Measurements from ENCODE around the gene ADAMTS18. TPM values are rescaled to one million over a fixed set of nuclear protein-coding genes. Genes with fewer than 3 reads are reported as not detected.

Gene ADAMTS18
- total RNA-seq, 1 donor from 2014 or later = not detected

DNA sequence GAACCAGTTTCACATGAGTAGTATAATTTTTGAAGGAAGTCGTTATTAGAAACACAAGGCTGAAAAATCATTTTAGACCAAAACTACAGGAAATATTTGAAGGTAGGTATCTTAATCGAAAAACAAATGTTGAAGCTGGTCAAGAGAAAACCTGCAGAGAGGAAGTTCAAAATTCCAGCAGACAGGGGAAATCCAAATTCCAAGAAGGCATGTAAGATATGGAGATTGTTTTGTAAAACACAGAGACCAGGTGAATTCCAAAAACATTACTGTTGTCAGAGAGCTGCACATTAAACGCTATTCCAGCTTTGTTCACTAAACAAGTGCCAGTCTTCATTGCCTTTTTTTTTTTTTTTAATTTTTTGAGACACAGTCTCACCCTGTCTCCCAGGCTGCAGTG lies 38.4 kb downstream of the ADAMTS18 start:
- ATAC-seq (ENCODE audit: low read depth) (no peak), DNase-seq (no peak)
- peaks cover 1% of the 10 kb centered on the region for H3K27me3 Mint-ChIP-seq
- ChIA-PET POLR2A (no interaction called here), CTCF (no interaction called here)
- TF ChIP-seq, protein P1, sequence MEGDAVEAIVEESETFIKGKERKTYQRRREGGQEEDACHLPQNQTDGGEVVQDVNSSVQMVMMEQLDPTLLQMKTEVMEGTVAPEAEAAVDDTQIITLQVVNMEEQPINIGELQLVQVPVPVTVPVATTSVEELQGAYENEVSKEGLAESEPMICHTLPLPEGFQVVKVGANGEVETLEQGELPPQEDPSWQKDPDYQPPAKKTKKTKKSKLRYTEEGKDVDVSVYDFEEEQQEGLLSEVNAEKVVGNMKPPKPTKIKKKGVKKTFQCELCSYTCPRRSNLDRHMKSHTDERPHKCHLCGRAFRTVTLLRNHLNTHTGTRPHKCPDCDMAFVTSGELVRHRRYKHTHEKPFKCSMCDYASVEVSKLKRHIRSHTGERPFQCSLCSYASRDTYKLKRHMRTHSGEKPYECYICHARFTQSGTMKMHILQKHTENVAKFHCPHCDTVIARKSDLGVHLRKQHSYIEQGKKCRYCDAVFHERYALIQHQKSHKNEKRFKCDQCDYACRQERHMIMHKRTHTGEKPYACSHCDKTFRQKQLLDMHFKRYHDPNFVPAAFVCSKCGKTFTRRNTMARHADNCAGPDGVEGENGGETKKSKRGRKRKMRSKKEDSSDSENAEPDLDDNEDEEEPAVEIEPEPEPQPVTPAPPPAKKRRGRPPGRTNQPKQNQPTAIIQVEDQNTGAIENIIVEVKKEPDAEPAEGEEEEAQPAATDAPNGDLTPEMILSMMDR (IDR thresholded peaks at IDR 0.05) = no peak
- intact Hi-C loops (cut with micrococcal nuclease) = no loop called here
- H3K4me1 Mint-ChIP-seq = no peaks in the 10 kb centered on the region
- H3K27ac Mint-ChIP-seq = no peak overlapping the region
- H3K36me3 Mint-ChIP-seq (ENCODE audit: low read depth) = no peaks in the 10 kb centered on the region
- H3K9me3 Mint-ChIP-seq = no peaks in the 10 kb centered on the region
- no peak overlapping the region for H3K4me3 Mint-ChIP-seq

DNA sequence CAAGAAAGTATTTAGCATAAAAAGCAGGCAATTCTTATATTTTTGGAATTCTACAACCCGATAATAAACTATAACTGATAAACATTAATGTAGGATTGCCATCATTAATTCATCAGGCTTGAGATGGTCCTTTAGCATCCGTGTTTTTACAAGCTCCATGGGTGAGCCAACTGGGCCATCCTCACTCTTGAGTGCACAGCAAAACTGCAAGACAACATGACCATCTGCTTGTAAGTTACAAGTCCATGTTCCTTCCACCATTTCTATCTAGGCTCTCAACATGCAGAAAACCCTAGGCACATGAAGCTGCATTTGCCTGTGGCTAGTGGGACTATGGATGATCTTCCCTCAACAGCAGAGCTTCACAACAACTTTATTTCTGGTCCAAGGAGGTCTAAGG lies 40.1 kb downstream of the ADAMTS18 start:
- no peak for DNase-seq
- no peak overlapping the region for H3K27ac Mint-ChIP-seq
- intact Hi-C loops (cut with micrococcal nuclease) = no loop called here
- no peak overlapping the region for H3K4me3 Mint-ChIP-seq
- TF ChIP-seq, protein P1 (IDR thresholded peaks at IDR 0.05) = no peak
- no peak for ATAC-seq (ENCODE audit: low read depth)
- H3K27me3 Mint-ChIP-seq = peaks cover 1% of the 10 kb centered on the region
- ChIA-PET POLR2A (no interaction called here), CTCF (no interaction called here)
- no peaks in the 10 kb centered on the region for H3K36me3 Mint-ChIP-seq (ENCODE audit: low read depth)
- no peaks in the 10 kb centered on the region for H3K9me3 Mint-ChIP-seq
- H3K4me1 Mint-ChIP-seq = no peaks in the 10 kb centered on the region

- no peak overlapping the region for H3K27ac Mint-ChIP-seq
- DNase-seq = no peak
Measured at GRCh38 chr16:77393955-77394354, 40.9 kb downstream of the ADAMTS18 start.

DNA sequence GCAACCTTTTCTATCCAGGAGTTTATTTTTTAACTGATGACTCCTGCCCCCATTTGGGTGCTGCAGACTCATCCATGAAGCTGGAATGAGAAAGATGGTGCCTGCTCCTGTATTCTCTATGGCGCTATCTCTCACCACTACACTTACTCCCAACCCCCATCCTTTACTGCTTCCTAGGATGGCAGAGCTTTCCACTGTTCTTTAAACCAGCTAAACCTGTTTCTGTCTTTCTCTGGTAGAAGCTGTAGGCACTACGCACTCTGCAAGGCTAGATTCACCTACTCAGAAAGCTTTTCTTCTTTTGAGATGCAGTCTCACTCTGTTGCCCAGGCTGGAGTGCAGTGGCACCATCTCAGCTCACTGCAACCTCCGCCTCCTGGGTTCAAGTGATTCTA lies 47.0 kb downstream of the ADAMTS18 start:
- Mint-ChIP-seq H3K36me3 (ENCODE audit: low read depth) (no peaks in the 10 kb centered on the region), H3K27ac (no peak overlapping the region), H3K9me3 (no peaks in the 10 kb centered on the region), H3K4me1 (no peaks in the 10 kb centered on the region), H3K27me3 (peaks cover 4% of the 10 kb centered on the region), H3K4me3 (no peak overlapping the region)
- TF ChIP-seq, protein P1 (IDR thresholded peaks at IDR 0.05) = no peak
- CTCF ChIA-PET = no interaction called here
- POLR2A ChIA-PET = no interaction called here
- ATAC-seq (ENCODE audit: low read depth) (no peak), DNase-seq (no peak)
- intact Hi-C loops (cut with micrococcal nuclease) = no loop called here

More at GRCh38 chr16:77393955-77394354, 40.9 kb downstream of the ADAMTS18 start:
- ATAC-seq (ENCODE audit: low read depth) = no peak
- intact Hi-C loops (cut with micrococcal nuclease) = no loop called here
- CTCF ChIA-PET = no interaction called here
- H3K27me3 Mint-ChIP-seq = no peaks in the 10 kb centered on the region
- H3K4me3 Mint-ChIP-seq = no peak overlapping the region
- H3K9me3 Mint-ChIP-seq = no peaks in the 10 kb centered on the region
- no peaks in the 10 kb centered on the region for H3K36me3 Mint-ChIP-seq (ENCODE audit: low read depth)
- POLR2A ChIA-PET = no interaction called here
- TF ChIP-seq, protein P1 (IDR thresholded peaks at IDR 0.05) = no peak
- H3K4me1 Mint-ChIP-seq = no peaks in the 10 kb centered on the region

GRCh38 chr16:77386831-77387814 lies 47.7 kb downstream of the ADAMTS18 start:
- intact Hi-C loops (cut with micrococcal nuclease) = no loop called here
- no peak overlapping the region for H3K4me3 Mint-ChIP-seq
- TF ChIP-seq, protein P1 (IDR thresholded peaks at IDR 0.05) = no peak
- ATAC-seq (ENCODE audit: low read depth) (no peak), DNase-seq (no peak)
- no peaks in the 10 kb centered on the region for H3K9me3 Mint-ChIP-seq
- CTCF ChIA-PET = no interaction called here
- no peak overlapping the region for H3K27ac Mint-ChIP-seq
- POLR2A ChIA-PET = no interaction called here
- no peaks in the 10 kb centered on the region for H3K36me3 Mint-ChIP-seq (ENCODE audit: low read depth)
- H3K4me1 Mint-ChIP-seq = no peaks in the 10 kb centered on the region
- peaks cover 4% of the 10 kb centered on the region for H3K27me3 Mint-ChIP-seq
